Astrocyte of the spinal cord (primary cell): ENCODE data around the gene LIF.
A peak's percentile ranks its signal among the peaks of the same experiment; 100 is the strongest.
"Not testable (repeated sequence)": the region's sequence is repeated elsewhere in the genome, so short reads cannot be mapped to it uniquely, and the experiment has no call there.

ENCODE experiments used
- DNase-seq: peaks from one replicate; pipeline ENCODE4 v3.0.0; 2011; ENCODE audit warnings: low read depth, low spot score
- H3K4me3 ChIP-seq: 2 replicates; pipeline ENCODE4 v1.5.1; 2011; ENCODE audit warnings: low read depth, mild to moderate bottlenecking, low read length, moderate library complexity
- CTCF ChIP-seq: IDR thresholded peaks from 2 replicates; pipeline ENCODE4 v1.5.1; 2012; ENCODE audit warnings: low read depth, mild to moderate bottlenecking, low read length, inconsistent platforms
- in situ Hi-C: cut with HindIII; loops from 2 replicates; pipeline ENCODE4 v1.10.0; 2017; ENCODE audit warnings: low sequenced_read_pairs

The LIF gene

DNA sequence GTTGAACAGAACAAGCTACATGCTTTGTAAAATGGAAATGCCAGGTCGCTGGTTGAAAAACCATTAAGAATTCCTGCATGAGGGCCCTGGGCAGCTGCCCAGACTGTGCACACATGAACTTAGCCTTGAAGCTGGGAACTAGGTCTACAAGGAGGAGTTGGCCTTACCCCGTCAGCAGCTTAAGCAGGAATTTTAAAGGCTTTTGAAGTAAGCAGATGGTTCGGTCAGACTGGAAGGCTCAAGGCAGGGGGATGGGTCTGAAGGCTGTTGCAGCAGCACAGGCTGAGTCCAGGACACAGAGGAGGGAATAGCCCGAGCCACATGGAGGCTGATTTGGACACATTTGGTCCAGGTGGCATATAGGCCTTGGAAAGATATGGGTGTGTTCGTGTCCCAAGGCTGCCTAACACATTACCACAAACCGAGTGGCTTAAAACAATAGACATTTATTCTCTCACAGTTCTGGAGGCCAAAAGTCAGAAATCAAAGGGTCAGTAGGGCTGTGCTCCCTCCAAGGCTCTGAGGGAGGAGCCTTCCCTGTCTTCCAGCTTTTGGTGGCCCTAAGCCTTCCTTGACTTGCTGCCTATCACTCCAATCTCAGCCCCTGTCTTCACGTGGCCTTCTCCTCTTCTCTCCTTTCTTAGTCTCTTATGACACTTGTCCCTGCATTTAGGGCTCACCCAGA is 11.6 kb downstream of the LIF start:
- DNase-seq, result peak; percentile 90
- no peak overlapping the region for H3K4me3 ChIP-seq
- in situ Hi-C loops, result no loop called here
- no peak for TF ChIP-seq CTCF

GRCh38 chr22:30234325-30234724 is 12.2 kb downstream of the LIF start:
- in situ Hi-C loops, H3K4me3 ChIP-seq, DNase-seq: not testable (repeated sequence)

- H3K4me3 ChIP-seq, result no peak overlapping the region
- TF ChIP-seq CTCF, result no peak
- in situ Hi-C loops, result no loop called here
- DNase-seq, result no peak
Observed at GRCh38 chr22:30233582-30233981, 13.0 kb downstream of the LIF start.

- TF ChIP-seq CTCF, result no peak
- no peak overlapping the region for H3K4me3 ChIP-seq
- in situ Hi-C loops, result no loop called here
- DNase-seq, result peak; percentile 73
Observed at GRCh38 chr22:30232716-30233218, 13.8 kb downstream of the LIF start.

- DNase-seq, result no peak
- TF ChIP-seq CTCF, result no peak
- in situ Hi-C loops, result no loop called here
- no peak overlapping the region for H3K4me3 ChIP-seq
Observed at GRCh38 chr22:30230787-30231461, 15.6 kb downstream of the LIF start.

DNA sequence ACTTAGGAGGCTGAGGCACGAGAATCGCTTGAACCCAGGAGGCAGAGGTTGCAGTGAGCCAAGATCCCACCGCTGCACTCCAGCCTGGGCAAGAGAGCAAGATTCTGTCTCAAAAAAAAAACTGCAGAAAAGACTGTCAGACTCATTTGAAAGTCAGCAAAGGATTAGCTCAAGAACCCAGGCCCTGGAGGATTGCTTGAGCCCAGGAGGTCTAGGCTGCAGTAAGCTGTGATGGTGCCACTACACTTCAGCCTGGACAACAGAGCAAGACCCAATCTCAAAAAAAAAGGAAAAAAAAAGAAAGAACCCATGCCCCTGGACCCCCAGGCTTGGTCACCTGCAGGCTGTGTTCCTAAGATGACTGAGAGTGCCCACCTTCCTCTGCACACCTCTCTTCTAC is 16.2 kb downstream of the LIF start:
- no peak for DNase-seq
- TF ChIP-seq CTCF, result no peak
- in situ Hi-C loops, result no loop called here
- H3K4me3 ChIP-seq, result no peak overlapping the region

DNA sequence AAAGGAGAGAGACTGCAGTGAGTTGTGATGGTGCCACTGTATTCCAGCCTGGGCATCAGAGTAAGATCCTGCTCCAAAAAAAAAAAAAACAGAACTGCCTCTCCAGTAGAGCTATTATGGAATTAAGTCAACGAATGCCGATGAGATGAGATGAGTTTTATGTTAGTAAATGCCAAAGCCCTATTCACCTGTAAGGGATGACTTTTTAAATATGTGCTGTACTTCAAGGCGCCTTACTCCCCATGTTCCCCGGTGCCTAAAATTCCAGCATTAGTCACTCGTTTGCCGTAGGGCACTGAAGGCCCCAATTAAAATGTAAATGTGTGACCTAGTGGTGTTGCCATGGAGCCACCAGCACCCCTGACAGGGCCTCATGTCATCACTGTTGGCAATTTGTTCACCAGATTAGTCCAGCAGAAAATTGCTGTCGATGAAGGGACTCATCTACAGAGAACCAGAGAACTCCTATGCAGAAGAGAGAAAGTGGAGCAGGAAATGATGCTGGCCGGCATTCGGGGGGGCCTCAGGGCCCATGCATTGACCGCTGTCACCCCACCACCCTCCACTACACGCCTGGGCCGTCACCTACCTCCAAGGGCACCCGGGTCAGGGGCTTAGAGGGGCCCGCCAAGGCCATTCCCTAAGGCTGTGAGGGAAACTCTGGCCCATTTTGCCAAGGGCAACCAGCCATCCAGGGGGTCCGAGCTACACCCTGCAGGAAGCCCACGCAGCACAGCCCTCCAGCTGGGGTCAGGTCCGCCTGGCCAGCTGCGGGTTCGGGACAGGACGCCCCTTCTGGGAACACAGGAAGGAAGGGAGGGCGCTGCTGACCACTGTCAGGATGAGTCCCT is 17.8 kb downstream of the LIF start:
- in situ Hi-C loops, result no loop called here

More for the DNA sequence above, 17.8 kb downstream of the LIF start:
- no peak overlapping the region for H3K4me3 ChIP-seq
- TF ChIP-seq CTCF, result no peak
- DNase-seq, result no peak
